SW 1271 (cell line): Measurements from ENCODE around the gene SLC24A3.
A peak's percentile ranks its signal among the peaks of the same experiment; 100 is the strongest.
"Not testable (repeated sequence)": the region's sequence is repeated elsewhere in the genome, so short reads cannot be mapped to it uniquely, and the experiment has no call there.

Source experiments
- DNase-seq, 2 experiments: peaks; one replicate each; lab custom pipeline; 2025; lab: John Stamatoyannopoulos, UW

Gene SLC24A3

GRCh38 chr20:19746396-19746795 is 534.0 kb downstream of the SLC24A3 start:
- no peak for DNase-seq

DNA sequence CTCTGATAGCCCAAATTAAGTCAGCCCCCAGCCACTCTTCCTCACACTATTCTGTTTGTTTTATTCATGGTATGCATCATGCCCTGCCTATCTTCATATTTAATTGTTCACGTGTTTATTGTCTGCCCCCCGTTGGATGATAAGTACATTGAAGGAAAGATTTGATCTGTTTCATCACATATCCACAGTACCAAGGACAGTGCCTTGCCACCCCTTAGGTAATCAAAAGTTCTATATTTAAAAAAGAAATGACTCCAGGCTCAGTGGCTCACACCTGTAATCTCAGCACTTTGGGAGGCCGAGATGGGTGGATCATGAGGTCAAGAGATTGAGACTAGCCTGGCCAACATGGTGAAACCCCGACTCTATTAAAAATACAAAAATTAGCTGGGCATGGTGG is 535.5 kb downstream of the SLC24A3 start:
- no peak for DNase-seq

GRCh38 chr20:19748681-19749080 is 536.2 kb downstream of the SLC24A3 start:
- DNase-seq = no peak

- no peak for DNase-seq
Measured at GRCh38 chr20:19749618-19750071, 537.2 kb downstream of the SLC24A3 start.

- DNase-seq = no peak
Measured at GRCh38 chr20:19750101-19750606, 537.7 kb downstream of the SLC24A3 start.

- no peak for DNase-seq
Measured at GRCh38 chr20:19750907-19751636, 538.6 kb downstream of the SLC24A3 start.

GRCh38 chr20:19754201-19754600 is 541.8 kb downstream of the SLC24A3 start:
- not testable (repeated sequence) for DNase-seq

GRCh38 chr20:19756761-19757486 is 544.5 kb downstream of the SLC24A3 start:
- no peak for DNase-seq

DNA sequence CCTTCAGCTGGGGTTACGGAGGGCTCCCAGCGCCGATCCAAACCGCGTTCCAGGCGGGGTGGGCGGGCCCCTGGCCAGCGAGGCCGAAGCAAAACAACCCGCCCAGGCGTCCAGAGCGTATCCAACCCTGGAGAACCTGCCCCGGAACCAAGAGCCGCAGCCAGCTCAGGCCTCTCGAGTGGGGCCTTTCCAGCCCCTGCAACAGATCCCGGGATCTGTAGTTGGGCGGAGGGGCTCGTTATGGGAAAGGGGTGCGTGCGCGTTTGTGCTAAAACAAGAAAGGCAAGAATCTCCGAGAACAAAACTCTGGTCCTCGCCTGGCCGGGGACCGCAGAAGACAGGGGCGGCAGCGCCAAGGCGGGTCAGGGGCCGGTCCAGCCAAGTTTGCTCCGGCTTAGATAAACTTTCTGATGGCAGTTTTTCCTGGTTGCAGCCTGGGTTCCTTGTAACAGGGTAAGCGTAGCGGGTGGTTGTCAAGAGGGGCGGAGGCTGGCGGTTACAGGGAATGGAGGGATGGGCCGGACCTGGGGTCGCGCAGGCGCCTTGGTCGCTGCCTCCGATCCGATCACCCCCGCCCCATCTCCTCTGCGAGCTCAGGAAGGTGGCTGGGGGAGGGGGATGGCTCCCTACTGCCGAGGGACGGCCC is 545.2 kb downstream of the SLC24A3 start:
- peak; percentile 92 to 95 for DNase-seq

DNA sequence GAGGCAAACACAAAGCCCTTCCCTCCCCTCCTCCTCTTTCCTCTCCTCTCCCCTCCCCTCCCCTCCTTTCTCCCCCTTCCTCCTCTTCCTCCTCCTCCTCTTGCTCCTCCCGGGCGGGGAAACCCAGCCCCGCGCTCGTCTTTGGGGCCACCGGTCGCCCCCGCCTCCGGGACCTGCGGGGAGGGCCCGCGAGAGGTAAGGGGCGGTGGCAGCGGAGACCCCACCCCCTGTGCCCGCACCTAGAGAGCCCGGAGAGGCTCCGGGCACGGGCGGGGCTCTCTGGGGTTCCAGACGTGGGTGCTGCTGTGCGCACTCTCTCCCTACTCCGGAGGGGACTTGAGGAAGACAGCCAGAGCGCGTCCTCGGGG is 545.7 kb downstream of the SLC24A3 start, which contains the start of gene RIN2:
Gene RIN2 (plus strand): TSS at position 126 of the 368 bp plus-strand sequence. CDS start 131,344 bp downstream, outside the sequence.
- DNase-seq = no peak

- peak; percentile 26 to 70 for DNase-seq
Measured at GRCh38 chr20:19758501-19759331, 546.3 kb downstream of the SLC24A3 start.

DNA sequence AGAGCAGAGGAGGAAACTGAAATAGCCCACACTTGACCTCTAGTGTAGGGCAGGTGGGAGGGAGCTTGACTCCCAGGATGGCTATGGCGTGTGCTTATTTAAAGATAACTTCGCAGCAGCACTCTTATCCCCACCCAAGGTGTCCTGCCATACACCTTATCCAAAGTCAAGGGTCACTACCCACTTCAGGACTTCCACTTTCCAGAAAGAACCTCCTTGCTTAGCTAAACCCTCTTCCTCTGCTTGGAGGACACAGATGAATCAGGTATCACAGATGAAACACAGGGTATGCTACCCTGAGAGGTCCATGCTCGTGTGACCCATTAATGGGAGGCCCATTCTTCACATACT is 547.9 kb downstream of the SLC24A3 start:
- no peak for DNase-seq

- DNase-seq = no peak
Measured at GRCh38 chr20:19761326-19761725, 548.9 kb downstream of the SLC24A3 start.

- no peak for DNase-seq
Measured at GRCh38 chr20:19761841-19762240, 549.4 kb downstream of the SLC24A3 start.

DNA sequence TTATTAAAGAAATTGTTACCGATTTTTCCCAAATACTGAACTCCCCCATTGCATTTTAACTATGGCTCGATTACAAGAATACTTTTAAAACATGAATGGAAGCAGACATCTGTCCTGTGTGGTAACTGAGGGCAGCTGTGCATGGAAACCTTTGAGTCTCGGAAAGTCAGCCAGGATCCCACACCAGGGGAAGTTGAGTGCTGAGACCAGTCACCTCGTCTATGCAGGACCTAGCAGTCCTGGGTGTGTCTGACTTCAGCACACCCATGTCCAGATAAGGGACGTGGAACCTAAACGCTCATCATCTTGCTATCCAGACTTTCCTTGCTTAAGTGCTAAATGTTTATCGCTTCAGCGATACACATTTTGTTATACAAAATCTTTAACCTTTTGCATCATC is 551.8 kb downstream of the SLC24A3 start:
- DNase-seq = no peak

- no peak for DNase-seq
Measured at GRCh38 chr20:19765266-19765665, 552.8 kb downstream of the SLC24A3 start.

GRCh38 chr20:19765913-19766312 is 553.5 kb downstream of the SLC24A3 start:
- DNase-seq = no peak

- DNase-seq = no peak
Measured at GRCh38 chr20:19767070-19767469, 554.6 kb downstream of the SLC24A3 start.

DNA sequence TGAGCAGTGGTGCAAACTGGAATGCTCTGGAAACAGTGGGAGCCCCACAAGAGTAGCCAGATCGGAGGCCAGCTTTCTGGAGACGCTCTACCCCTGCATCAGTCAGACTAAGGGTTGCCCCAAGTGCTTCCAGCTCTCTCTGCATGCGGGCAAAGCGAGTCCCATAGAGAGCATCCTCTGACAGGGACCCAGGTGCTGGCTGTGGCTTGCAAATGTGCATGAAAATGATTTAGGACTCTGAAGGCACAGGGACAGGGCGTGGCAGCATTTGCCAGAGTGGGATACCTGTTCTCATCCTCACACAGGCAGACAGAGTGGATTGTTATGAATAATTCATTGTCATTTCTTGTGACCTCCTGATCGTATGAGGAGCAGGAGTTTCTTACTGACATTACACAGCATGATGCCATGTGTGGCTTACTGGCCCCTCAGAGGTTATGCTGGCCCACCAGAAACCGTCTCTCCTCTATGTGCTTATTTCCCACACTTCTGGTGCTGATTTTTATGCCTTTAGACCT is 555.9 kb downstream of the SLC24A3 start:
- DNase-seq = no peak

GRCh38 chr20:19769507-19769906 is 557.1 kb downstream of the SLC24A3 start:
- no peak for DNase-seq

GRCh38 chr20:19770375-19770774 is 557.9 kb downstream of the SLC24A3 start:
- no peak for DNase-seq

GRCh38 chr20:19771031-19771430 is 558.6 kb downstream of the SLC24A3 start:
- no peak for DNase-seq
